ENCODE data around the gene GSG1L.

The GSG1L gene

DNA sequence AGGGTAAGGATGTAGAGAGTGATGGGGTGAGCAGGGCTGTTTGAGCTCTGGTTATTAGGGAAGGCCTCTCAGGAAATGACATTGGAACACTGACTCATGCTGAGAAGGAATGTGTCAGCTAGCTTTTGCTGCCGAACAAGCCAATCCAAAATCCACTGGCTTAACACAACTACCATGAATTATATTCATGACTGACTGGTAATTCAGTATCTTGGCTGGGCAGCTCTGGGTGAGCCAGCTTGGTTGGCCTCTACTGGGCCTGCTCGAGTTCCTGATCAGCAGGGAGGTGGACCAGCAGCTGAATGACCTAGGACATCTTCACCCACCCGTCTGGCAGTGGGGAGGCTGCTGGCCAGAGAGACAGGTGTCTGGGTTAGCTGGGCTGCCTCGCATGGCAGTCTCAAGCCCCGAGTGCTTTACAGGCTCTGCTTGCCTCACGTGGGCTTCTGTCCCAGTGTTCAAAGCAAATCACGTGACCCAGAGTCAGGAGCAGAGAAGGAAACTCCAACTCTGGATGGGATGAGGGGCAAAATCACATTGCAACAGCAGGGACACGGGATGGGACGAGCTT is 304.1 kb downstream of the GSG1L start:
- no peak overlapping the region for H3K4me3 ChIP-seq (ENCODE audit: low read depth, low read length)
- TF ChIP-seq, protein P1, sequence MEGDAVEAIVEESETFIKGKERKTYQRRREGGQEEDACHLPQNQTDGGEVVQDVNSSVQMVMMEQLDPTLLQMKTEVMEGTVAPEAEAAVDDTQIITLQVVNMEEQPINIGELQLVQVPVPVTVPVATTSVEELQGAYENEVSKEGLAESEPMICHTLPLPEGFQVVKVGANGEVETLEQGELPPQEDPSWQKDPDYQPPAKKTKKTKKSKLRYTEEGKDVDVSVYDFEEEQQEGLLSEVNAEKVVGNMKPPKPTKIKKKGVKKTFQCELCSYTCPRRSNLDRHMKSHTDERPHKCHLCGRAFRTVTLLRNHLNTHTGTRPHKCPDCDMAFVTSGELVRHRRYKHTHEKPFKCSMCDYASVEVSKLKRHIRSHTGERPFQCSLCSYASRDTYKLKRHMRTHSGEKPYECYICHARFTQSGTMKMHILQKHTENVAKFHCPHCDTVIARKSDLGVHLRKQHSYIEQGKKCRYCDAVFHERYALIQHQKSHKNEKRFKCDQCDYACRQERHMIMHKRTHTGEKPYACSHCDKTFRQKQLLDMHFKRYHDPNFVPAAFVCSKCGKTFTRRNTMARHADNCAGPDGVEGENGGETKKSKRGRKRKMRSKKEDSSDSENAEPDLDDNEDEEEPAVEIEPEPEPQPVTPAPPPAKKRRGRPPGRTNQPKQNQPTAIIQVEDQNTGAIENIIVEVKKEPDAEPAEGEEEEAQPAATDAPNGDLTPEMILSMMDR (IDR thresholded peaks at IDR 0.05; ENCODE audit: control insufficient read depth, extremely low read depth, insufficient read depth), result no peak
- no peak for DNase-seq (ENCODE audit: low read depth)

- H3K4me3 ChIP-seq (ENCODE audit: low read depth, low read length), result no peak overlapping the region
- TF ChIP-seq, protein P1 (IDR thresholded peaks at IDR 0.05; ENCODE audit: control insufficient read depth, extremely low read depth, insufficient read depth), result no peak
- no peak for DNase-seq (ENCODE audit: low read depth)
Measured at GRCh38 chr16:27758544-27758943, 305.0 kb downstream of the GSG1L start.

DNA sequence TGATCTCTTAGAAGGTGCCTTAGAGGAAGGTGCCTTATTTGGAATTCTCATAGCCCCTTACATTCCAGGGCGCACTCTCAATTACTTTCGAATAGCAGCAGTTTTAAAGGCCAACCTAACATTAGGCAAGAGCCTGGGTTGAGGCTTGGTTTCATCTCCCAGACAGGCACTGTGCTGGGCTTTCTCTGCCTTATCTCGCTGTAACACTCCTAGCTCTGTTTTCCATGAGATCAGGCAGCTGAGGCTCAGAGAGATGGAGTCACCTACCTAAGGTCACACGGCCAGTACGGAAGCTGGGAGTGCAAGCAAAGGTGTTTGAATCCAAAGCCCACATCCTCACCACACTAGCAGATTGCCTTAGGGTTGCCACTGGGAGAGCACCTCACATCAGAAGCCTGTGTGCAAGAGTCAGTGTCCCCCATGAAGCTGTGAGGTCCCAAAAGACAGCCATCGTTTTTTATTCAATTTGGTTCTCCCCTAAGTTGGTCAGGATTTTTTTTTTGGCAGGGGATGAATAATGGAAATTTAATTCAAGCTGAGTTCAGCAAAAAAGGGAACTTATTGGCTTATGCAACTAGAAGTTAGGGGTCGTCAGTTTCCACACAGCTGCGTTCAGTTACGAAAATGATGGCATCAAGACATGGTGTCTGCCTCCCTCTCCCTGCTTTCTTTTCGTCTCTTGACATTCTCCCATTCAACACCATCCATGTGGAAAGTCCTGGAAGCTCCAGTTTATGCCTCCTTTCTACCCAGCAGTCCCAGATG is 307.1 kb downstream of the GSG1L start:
- no peak overlapping the region for H3K4me3 ChIP-seq (ENCODE audit: low read depth, low read length)
- TF ChIP-seq, protein P1 (IDR thresholded peaks at IDR 0.05; ENCODE audit: control insufficient read depth, extremely low read depth, insufficient read depth), result no peak
- DNase-seq (ENCODE audit: low read depth), result no peak

DNA sequence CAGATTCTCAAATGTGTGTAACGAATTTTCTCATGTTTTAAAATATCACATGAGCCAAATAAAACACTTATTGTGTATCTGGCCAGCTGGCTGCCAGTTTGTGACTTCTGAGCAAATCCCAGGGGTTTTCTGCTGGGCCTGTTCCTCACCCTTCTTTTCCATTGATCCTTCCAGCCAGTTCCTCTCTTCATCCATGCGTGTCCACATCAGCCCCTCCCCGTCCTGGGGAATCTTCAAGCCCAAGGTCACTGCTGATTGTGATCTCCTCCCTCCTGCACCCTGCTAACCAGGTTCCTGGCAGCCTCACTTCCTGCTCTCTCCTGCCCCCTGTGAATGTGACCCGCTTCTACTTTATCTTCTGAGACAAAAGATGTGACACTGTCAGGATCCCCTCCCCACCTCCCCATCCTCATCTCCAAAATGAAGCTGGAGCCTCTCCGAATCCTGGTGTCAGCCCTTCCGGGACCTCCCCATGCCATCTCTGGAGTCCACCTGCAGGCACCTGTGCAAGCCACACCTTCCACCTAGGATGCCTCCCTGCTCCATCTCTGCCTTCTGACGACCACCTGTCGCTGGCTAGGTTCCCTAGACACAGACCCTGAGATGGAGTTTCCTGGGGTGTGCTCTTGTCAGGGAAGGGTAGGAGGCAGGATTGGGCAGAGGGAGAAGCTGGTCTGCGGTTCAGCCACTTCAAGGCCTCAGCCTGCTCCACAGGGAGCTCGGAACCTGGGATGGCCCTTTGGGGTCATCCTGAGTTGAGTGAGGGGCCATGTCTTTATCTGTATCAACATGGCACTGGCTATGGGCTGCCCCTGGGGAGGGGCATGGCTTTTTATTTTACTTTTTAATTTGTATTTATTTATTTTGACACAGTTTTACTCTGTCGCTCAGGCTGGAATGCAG is 308.5 kb downstream of the GSG1L start:
- no peak for DNase-seq (ENCODE audit: low read depth)
- no peak overlapping the region for H3K4me3 ChIP-seq (ENCODE audit: low read depth, low read length)
- TF ChIP-seq, protein P1 (IDR thresholded peaks at IDR 0.05; ENCODE audit: control insufficient read depth, extremely low read depth, insufficient read depth), result no peak

- DNase-seq (ENCODE audit: low read depth), result no peak
- TF ChIP-seq, protein P1 (IDR thresholded peaks at IDR 0.05; ENCODE audit: control insufficient read depth, extremely low read depth, insufficient read depth), result no peak
- H3K4me3 ChIP-seq (ENCODE audit: low read depth, low read length), result no peak overlapping the region
Measured at GRCh38 chr16:27753563-27753962, 310.0 kb downstream of the GSG1L start.

GRCh38 chr16:27752241-27752640 is 311.3 kb downstream of the GSG1L start:
- TF ChIP-seq, protein P1 (IDR thresholded peaks at IDR 0.05; ENCODE audit: control insufficient read depth, extremely low read depth, insufficient read depth), result no peak
- no peak overlapping the region for H3K4me3 ChIP-seq (ENCODE audit: low read depth, low read length)
- no peak for DNase-seq (ENCODE audit: low read depth)
